Activated CD8-positive, alpha-beta memory T cell treated with anti-CD3 and anti-CD28 coated beads, Interleukin-2, amount 50 U/mL, for 48 hours (primary cell): Measurements from ENCODE around the gene SKI.
"Not testable (repeated sequence)": the region's sequence is repeated elsewhere in the genome, so short reads cannot be mapped to it uniquely, and the experiment has no call there.

Experiments
- DNase-seq: peaks from one replicate; pipeline ENCODE4 v3.0.0-alpha.2; 2020

SKI gene

GRCh38 chr1:2279817-2280216, 51.7 kb downstream of the SKI start:
- DNase-seq: no peak

- DNase-seq: no peak
These were observed 54.6 kb downstream of the SKI start for GRCh38 chr1:2282556-2283270.

DNA sequence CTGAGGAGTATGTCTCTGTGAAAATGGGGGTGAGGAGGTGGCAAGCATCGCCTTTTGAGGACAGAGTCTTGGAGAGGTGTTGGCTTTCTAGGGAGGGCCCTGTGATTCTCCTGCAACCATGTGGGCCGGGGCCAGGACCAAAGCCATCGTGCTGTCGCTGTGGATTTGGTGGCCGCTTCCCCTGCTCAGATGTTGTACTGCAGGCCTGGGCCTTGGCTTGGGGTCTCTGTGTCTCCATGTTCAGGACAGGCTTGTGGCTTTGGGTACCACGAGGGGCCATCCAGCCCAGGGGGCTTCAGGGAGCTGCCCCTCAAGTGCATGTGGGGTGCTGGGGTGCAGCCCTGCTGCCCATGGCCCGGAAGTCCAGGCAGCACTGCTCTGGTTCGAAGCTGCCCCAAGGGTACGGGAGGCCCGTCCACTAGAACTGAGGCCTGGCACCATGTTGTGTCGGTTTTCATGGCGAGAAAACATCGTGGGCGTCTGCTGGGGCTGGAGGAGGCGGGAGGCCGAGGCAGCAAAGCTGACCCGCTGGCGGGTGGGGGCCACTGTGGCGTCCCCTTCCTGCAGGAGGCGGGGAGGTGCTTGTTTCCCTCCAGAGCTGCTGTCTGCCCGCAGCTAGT, 55.4 kb downstream of the SKI start:
- DNase-seq: no peak

DNA sequence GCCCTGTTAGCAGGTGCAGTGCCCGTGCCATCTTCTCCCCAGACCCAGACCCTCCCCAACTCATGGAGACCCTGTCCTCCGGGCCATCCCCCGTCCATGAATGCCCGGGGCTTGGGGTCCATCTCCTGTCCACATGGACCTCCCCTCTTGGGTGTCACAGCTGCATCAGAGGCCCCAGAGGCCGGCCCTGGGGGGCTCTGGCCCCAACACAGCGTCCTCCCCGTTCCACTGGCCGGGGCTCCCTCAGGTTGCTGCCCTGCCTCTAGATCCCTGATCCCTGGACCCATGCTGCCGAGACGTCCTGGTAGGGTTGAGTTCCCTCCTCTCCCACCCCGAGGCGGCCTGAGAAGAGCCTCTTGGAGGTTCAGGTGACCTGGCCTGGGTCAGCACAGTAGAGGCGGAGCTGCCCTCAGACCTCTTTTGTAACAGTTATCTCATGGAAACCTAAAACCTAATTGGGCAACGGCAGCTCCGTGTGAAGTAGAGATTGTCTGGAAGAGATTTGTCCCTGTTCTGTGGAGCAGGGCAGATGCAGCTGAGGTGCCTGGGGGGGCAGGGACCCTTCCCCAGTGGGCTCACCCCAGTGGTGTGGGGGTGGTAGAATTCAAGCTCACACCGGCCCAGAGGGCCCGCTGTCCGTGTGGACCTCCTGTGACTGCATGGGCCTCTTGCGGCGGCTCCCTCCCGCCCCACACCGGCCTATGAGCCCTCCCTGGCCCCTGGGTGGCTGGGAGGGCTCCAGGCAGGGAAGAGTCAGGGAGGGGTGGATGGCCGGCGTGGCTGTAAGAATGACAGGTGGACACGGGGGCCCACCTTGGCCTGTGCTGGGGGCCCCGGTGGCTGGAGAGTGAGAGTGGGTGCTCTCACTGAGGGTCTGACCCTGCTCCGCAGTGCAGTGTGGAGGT, 56.1 kb downstream of the SKI start:
- DNase-seq: no peak

DNA sequence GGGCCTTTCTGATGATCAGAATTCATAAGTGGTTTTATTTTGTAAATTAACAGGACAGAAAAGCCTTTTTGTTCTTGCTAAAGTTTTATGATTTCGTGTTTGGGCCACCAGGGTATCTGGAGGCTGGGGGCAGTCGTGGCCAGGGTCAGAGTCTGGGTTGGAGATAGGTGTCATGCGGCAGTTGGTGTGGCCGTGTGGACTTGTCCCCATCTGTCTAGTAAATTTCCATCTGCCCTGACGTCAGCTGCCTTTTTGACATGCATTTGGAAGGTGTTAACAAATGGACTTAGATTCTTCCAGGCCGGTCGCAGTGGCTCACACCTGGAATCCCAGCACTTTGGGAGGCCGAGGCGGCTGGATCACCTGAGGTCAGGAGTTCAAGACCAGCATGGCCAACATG, 56.8 kb downstream of the SKI start:
- DNase-seq: no peak

- no peak for DNase-seq
These were observed 58.8 kb downstream of the SKI start for GRCh38 chr1:2286923-2287322.

DNA sequence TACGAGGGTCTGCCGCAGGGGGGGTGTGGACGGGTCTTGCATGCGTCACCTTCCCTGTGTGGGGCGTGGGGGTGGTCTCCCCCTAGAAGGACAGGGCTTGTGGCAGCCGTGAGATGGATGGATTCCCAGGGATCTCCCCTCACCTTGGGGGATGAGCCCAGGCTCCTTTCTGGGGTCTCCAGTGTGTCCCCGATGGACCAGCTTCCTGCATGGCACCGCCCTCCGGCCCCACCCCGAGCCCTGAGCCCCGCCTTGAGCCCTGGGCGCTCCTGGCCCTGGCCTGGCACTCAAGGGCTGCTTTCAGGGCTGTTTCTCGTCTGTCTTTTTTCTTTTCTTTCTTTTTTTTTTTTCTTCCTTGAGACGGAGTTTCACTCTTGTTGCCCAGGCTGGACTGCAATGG, 59.5 kb downstream of the SKI start:
- no peak for DNase-seq

- DNase-seq: no peak
These were observed 60.2 kb downstream of the SKI start for GRCh38 chr1:2288311-2288710.

GRCh38 chr1:2288816-2289536, 60.9 kb downstream of the SKI start:
- no peak for DNase-seq

DNA sequence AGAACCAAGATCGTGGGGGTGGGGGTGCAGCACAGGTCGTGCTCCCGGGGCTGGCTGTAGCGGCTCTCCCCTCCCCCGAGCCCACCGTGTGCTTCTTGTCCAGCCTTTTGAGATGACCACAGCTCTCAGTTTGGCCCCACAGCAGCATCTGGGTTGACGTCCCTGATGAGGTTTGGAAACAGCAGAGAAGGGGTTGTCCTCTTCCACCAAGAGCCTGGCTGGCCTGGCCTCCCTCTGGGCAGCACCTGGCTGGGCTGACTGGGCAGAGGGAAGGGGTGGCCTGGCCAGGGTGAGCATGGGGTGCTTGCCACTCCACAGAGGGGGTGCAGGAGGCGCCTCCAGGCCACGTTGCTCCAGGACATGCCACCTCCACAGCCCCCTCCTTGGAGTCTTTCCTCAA, 61.5 kb downstream of the SKI start:
- DNase-seq: no peak

DNA sequence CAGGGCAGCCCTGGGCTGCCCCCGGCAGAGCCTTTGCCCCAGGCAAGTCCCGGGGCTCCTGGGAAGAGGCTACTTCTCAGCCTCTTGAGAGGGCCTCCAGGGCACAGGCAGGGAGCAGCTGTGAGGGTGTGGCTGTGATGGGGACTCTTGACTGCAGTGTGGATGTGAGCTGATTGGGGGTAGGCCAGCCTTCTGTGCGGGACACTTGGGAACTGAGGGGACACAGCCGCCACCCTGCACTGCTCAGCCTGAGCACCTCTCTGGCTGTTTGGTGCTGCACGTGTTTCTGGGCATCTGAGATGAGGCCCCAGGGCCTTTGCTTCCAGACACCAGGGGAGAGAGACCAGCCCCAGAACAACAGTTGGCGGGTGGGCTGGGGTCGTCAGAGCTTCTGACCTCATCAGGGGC, 62.1 kb downstream of the SKI start:
- DNase-seq: peak; percentile 74

DNA sequence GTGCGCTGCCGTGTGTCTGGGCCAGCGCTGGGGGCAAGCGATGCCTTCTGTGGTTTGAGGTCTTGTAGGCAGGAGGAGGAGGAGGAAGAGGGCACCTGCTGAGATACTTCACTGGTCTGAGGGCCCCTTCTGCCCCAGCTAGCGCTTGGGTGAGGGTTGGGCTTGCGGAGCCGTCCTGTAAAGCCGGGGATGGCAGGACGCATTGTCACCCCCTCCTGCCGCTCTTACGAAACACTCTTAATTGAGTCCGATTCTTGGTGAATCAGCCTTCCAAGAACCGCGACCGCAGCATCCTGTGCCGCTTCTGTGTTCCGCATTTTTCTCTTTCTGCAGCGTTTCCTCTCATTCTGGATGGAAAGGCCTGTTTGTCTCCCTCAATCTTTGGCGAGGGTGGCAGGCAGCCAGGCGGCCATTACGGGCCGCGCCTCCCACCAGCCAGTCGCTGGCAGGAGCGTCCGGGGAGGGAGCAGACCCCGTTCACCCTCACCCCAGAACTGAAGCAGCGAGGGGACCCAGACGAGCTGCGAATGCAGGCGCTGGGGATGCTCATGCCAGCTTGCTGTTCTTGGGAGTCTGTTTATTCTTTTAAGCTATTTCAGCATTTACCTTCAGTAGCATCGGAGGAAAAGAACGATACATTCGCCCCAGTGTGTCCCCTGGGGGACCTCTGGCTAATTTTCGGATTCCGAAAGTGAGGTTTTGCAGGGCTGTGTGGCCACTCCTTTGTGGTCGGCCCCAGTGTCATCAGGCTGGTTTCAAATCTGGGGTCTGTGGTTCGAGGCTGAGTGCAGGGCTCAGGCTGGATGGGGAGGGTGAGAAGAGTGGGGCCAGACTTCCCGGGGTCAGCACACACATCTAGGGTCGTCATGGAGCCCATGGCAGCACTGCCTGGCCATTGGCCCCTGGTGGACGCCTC, 62.7 kb downstream of the SKI start:
- DNase-seq: peak; percentile 89

DNA sequence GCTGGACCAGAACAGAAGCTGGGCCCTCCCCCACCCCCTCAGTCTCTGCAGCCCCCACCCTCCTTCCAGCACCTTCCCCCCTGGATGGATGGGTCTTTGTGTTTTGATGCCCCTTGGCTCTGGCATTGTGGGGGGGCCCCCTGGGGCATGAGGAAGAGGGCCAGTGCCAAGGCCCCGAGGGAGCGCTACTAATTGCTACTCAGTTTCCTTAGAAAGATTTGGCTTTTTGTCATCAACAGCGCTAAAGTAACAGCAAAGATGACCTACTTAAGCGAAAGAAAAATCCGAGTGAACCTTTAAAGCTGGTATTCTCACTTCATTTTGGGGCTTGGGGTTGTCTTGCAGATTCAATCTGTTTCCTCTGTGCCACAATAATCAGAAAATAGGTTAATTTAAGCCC, 63.5 kb downstream of the SKI start:
- DNase-seq: no peak

- DNase-seq: no peak
These were observed 64.8 kb downstream of the SKI start for GRCh38 chr1:2292725-2293450.

DNA sequence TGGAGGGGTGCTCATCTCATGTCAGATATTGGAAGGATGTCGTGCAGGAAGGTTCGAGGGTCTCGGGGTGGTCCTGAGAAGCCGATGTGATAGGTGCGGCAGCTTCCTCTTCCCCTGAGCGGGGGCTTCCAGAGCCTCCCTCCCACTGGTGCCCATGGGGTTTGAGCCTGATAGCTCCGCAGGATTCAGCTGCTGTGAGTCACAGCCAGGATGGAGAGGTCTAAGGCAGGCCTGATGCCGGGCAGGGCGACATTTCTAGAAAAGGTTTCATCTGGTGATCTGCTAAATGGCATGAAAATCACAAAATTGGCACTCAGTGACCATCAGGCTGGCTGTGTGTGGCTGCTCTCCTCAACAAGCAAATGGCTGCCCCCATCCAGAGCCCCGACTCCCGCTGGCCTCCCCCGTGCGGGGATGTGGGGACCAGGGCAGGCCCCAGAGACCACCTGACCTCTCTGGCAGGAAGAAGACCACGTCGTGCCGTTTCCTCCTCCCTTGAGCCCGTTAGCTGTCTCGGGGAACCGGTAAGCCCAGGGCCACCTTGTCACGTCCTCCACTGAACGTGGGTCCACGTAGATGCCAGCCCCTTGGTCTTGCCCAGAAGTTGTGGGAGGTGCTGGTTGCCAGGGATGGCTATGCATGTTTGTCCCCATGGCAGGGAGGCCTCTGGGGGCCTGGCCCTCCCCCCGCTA, 66.1 kb downstream of the SKI start:
- no peak for DNase-seq

DNA sequence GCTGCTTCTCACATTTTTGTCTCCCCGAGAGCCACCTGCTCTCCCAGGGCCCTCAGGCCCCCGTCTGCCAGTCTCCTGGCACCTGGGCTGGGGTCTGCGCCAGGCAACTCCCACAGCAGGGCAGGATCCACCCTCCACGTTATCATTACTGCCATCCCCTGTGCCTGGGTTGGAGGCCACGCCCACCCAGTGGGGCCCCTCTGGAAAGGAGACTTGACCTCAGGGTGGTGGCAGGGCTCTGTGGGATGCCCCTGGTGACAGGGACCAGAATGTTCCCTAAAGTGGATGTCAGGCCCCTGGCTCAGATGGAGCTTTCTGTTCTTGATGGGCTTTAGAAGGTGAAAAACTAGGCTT, 66.6 kb downstream of the SKI start:
- no peak for DNase-seq

GRCh38 chr1:2295526-2295925, 67.4 kb downstream of the SKI start:
- DNase-seq: no peak

DNA sequence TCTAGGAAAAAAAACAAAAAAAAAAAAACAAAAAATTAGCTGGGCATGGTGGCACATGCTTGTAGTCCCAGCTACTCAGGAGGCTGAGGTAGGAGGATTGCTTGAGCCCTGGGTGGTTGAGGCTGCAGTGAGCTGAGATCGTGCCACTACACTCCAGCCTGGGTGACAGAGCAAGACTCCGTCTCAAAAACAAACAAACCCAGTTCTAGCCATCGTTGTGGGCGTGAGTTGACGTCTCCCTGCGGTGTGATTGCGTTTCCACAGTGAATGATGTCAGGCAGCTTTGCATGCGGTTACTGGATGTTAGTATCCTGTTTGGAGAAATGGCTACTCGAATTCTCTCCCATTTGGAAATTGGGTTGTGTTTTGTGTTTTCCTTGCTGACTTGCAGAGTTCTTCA, 68.1 kb downstream of the SKI start:
- DNase-seq: not testable (repeated sequence)

- no peak for DNase-seq
These were observed 68.5 kb downstream of the SKI start for GRCh38 chr1:2296614-2297013.

DNA sequence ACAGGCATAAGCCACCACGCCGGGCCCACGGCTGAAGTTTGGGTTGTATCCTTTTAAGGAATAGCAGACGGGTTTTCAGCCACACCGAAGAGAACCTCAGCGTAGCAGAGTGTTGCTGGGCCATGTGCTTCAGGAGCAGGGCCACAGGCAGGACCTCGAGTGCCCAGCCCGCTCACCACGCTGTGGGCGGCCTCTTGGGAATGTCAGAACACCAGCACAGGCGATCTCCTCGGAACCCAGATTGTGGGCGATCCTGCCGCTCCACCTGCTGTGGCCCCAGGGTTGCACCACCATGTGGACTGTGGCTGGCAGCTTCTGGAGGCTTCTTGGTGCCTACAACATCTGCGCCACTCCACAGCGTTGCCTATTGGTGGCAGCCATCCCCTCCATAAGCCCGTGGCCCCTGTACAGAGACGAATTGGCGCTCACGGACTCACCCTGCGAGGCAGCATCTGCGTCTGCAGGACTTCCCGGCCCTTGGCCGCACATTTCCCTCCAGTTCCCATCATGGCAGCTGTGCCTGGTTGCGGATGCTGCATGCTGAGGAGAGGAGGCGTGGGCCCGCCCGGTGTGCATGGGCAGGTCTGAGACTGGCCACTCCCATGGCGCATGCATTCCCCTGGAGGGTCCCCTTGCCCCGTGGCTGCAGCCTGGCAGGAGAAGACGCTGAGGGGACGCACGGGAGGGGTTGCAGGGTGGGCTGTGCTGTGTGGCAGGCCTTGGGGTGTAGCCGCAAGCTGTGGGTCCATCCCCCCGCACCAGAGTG, 69.3 kb downstream of the SKI start:
- no peak for DNase-seq
